WTC11 (cell line): ENCODE measurements around the gene IL17RE. TPM values are rescaled to one million over a fixed set of nuclear protein-coding genes. Genes with fewer than 3 reads are reported as not detected.
"Not testable (repeated sequence)": the region's sequence is repeated elsewhere in the genome, so short reads cannot be mapped to it uniquely, and the experiment has no call there.

Experiments used
- ATAC-seq: fragments of 200-7000 bp; cut with Tn5 transposase; 2 replicates; pipeline ENCODE4 v1.10.0; 2021; ENCODE audit warnings: mild to moderate bottlenecking, moderate library complexity
- Bru-seq: library from RNA; stranded (reverse); fragments of 400-500 nt; gene quantifications from one replicate; lab custom pipeline; 2021; lab: Mats Ljungman, UMichigan
- CTCF ChIA-PET: fragments of 300-600 bp; sonication (Branson Sonifier 250); formaldehyde crosslinking; loops from one replicate; lab custom pipeline; 2021; ENCODE audit warnings: antibody characterized with exemption; lab: Charles Lee
- POLR2A ChIA-PET: fragments of 350-600 bp; sonication (Branson Sonifier 250); formaldehyde crosslinking; loops from one replicate; lab custom pipeline; 2021; ENCODE audit warnings: antibody characterized with exemption; lab: Charles Lee
- DNase-seq: peaks from one replicate; pipeline ENCODE4 v3.0.0; 2021; ENCODE audit warnings: low spot score
- H3K27ac Mint-ChIP-seq: 2 replicates; pipeline ENCODE4 v1.8.0; 2021; ENCODE audit warnings: mixed read lengths
- H3K27me3 Mint-ChIP-seq: 2 replicates; pipeline ENCODE4 v1.8.0; 2021; ENCODE audit warnings: low read depth, mild to moderate bottlenecking, moderate library complexity, mixed read lengths
- H3K36me3 Mint-ChIP-seq: 2 replicates; pipeline ENCODE4 v1.8.0; 2021; ENCODE audit warnings: mixed read lengths
- H3K4me1 Mint-ChIP-seq: 2 replicates; pipeline ENCODE4 v1.8.0; 2022; ENCODE audit warnings: mixed read lengths
- H3K4me3 Mint-ChIP-seq: 2 replicates; pipeline ENCODE4 v1.8.0; 2021; ENCODE audit warnings: mild to moderate bottlenecking, moderate library complexity, mixed read lengths
- H3K9me3 Mint-ChIP-seq: 2 replicates; pipeline ENCODE4 v1.8.0; 2021; ENCODE audit warnings: mixed read lengths
- ATF2 ChIP-seq: sonication (generic); formaldehyde crosslinking; IDR thresholded peaks from 2 replicates; pipeline ENCODE4 v1.8.1; 2022; ENCODE audit warnings: low read depth, missing genetic modification reagents, borderline replicate concordance
- CREM ChIP-seq: sonication (generic); formaldehyde crosslinking; IDR thresholded peaks from 2 replicates; pipeline ENCODE4 v1.8.1; 2022; ENCODE audit warnings: mild to moderate bottlenecking, missing genetic modification reagents, moderate library complexity
- CTCF ChIP-seq: fragments of 200-600 bp; IDR thresholded peaks from 2 replicates; pipeline ENCODE4 v1.8.0; 2022; ENCODE audit warnings: antibody characterized with exemption
- GABPB1 ChIP-seq: sonication (generic); formaldehyde crosslinking; IDR thresholded peaks from 2 replicates; pipeline ENCODE4 v1.8.1; 2023; ENCODE audit warnings: mild to moderate bottlenecking, missing genetic modification reagents
- GTF2I ChIP-seq: fragments of 250-450 bp; sonication (Bioruptor Pico); conservative IDR thresholded peaks from 2 replicates; pipeline ENCODE4 v1.4.0; 2021; ENCODE audit warnings: mild to moderate bottlenecking
- IRF2 ChIP-seq: sonication (generic); formaldehyde crosslinking; IDR thresholded peaks from 2 replicates; pipeline ENCODE4 v1.8.0; 2022; ENCODE audit warnings: low read depth, missing genetic modification reagents, borderline replicate concordance
- NFYB ChIP-seq: sonication (generic); formaldehyde crosslinking; conservative IDR thresholded peaks from 2 replicates; pipeline ENCODE4 v1.8.0; 2022; ENCODE audit warnings: low read depth, missing genetic modification reagents
- NR3C1 ChIP-seq: sonication (generic); formaldehyde crosslinking; conservative IDR thresholded peaks from 2 replicates; pipeline ENCODE4 v1.8.1; 2023; ENCODE audit warnings: low read depth, mild to moderate bottlenecking, missing genetic modification reagents
- SMAD3 ChIP-seq: sonication (generic); formaldehyde crosslinking; IDR thresholded peaks from 2 replicates; pipeline ENCODE4 v1.8.0; 2022; ENCODE audit warnings: missing genetic modification reagents, mild to moderate bottlenecking, borderline replicate concordance
- SOX15 ChIP-seq: fragments of 250-450 bp; sonication (Bioruptor Pico); IDR thresholded peaks from 2 replicates; pipeline ENCODE4 v1.9.0; 2021; ENCODE audit warnings: mild to moderate bottlenecking
- TCF7 ChIP-seq: sonication (generic); formaldehyde crosslinking; IDR thresholded peaks from 2 replicates; pipeline ENCODE4 v1.8.0; 2022; ENCODE audit warnings: mild to moderate bottlenecking, low read depth, missing genetic modification reagents, moderate library complexity
- ZBTB21 ChIP-seq: sonication (generic); formaldehyde crosslinking; IDR thresholded peaks from 2 replicates; pipeline ENCODE4 v1.8.1; 2023; ENCODE audit warnings: mild to moderate bottlenecking, missing genetic modification reagents, borderline replicate concordance
- ZNF121 ChIP-seq: sonication (generic); formaldehyde crosslinking; IDR thresholded peaks from 2 replicates; pipeline ENCODE4 v1.8.0; 2023; ENCODE audit warnings: missing genetic modification reagents
- long read RNA-seq, 3 experiments: library from RNA in 1 of 3; library from capped mRNA in 1 of 3; library from polyadenylated mRNA in 1 of 3; unstranded in 2 of 3; stranded (forward) in 1 of 3; transcript quantifications; one replicate each; pipeline ENCODE4 v2.0.0, GENCODE V29; 2021
- total RNA-seq: library from RNA; stranded (reverse); gene quantifications from 3 replicates; pipeline ENCODE4 v1.2.3, GENCODE V29; 2021

IL17RE gene
- total RNA-seq, result 3.0 to 4.2 TPM (median 4.0 TPM) in 3 replicates
- percentile 38 among the genes with signal in this experiment for Bru-seq, nascent RNA
- long read RNA-seq, experiment 1, partial matches to known transcripts, result 0 of 1 reads
- long read RNA-seq, experiment 1, other reads (novel, unspliced or antisense), result 0 of 1 reads
- long read RNA-seq, experiment 2, partial matches to known transcripts, result 8 of 9 reads
- long read RNA-seq, experiment 2, other reads (novel, unspliced or antisense), result 1 of 9 reads
- long read RNA-seq, experiment 3, result 0 reads

GRCh38 chr3:9902372-9903237, at the start of gene IL17RE:
Gene IL17RE, plus strand, starts transcription at chr3:9902848. Its CDS starts 85 bp downstream, at chr3:9902933.
- POLR2A ChIA-PET, result interaction anchor here (1.3 to 1.6 kb wide), 2 partner anchors 13 to 31 kb away, joined by 6 read pairs; partner anchors contain the start of gene CRELD1
- Mint-ChIP-seq H3K27me3 (no peaks in the 10 kb centered on the region; the same call in 1 of the 2 replicates), H3K4me3 (peak within 1 kb of the TSS; percentile 40), H3K9me3 (no peaks in the 10 kb centered on the region), H3K4me1 (peaks cover 19% of the 10 kb centered on the region), H3K36me3 (no peaks in the 10 kb centered on the region), H3K27ac (no peak within 1 kb of the TSS)
- ATAC-seq, result peak; percentile 89
- DNase-seq, result peak; percentile 50
- CTCF ChIA-PET, result interaction anchor here (0.7 to 2.0 kb wide), 7 partner anchors 11 to 120 kb away, joined by 3 to 13 read pairs (median 4); no protein-coding TSS in a partner anchor
- 0 out of 2 replicates have a peak, but pooled peaks have one; percentile 15 for TF ChIP-seq GABPB1
- TF ChIP-seq GTF2I (CRISPR knock-in tag), result no peak

- DNase-seq, H3K27me3 Mint-ChIP-seq, H3K4me3 Mint-ChIP-seq, ATAC-seq, H3K27ac Mint-ChIP-seq, H3K9me3 Mint-ChIP-seq, H3K36me3 Mint-ChIP-seq: not testable (repeated sequence)
- CTCF ChIA-PET, result interaction anchor here (0.6 to 0.9 kb wide), 2 partner anchors 47 to 72 kb away, joined by 3 to 4 read pairs; no protein-coding TSS in a partner anchor
- POLR2A ChIA-PET, result interaction anchor here (1.2 kb wide), 1 partner anchor 78 kb away, joined by 3 read pairs; no protein-coding TSS in a partner anchor
- peaks cover 12% of the 10 kb centered on the region for H3K4me1 Mint-ChIP-seq
Observed at GRCh38 chr3:9854291-9854940, 48.2 kb upstream of the IL17RE start.

- Mint-ChIP-seq H3K4me3 (no peak overlapping the region), H3K4me1 (peaks cover 17% of the 10 kb centered on the region), H3K9me3 (no peaks in the 10 kb centered on the region), H3K27me3 (no peaks in the 10 kb centered on the region; the same call in 1 of the 2 replicates), H3K36me3 (no peaks in the 10 kb centered on the region), H3K27ac (no peak overlapping the region)
- TF ChIP-seq TCF7 (CRISPR knock-in tag) (no peak), IRF2 (CRISPR knock-in tag) (no peak), CTCF (no peak), SMAD3 (no peak), ATF2 (CRISPR knock-in tag) (no peak), ZNF121 (no peak), SOX15 (no peak), NFYB (CRISPR knock-in tag) (no peak), CREM (CRISPR knock-in tag) (no peak), NR3C1 (CRISPR knock-in tag) (no peak), ZBTB21 (CRISPR knock-in tag) (no peak)
- no peak for DNase-seq
- CTCF ChIA-PET, result interaction anchor here (0.9 kb wide), 1 partner anchor 70 kb away, joined by 3 read pairs; no protein-coding TSS in a partner anchor
- POLR2A ChIA-PET, result no interaction called here
- ATAC-seq, result no peak
Observed at GRCh38 chr3:9855594-9855993, 47.1 kb upstream of the IL17RE start.
